ENCODE results near the gene PGAP6. TPM values are rescaled to one million over a fixed set of nuclear protein-coding genes. Genes with fewer than 3 reads are reported as not detected.
"Not testable (repeated sequence)": the region's sequence is repeated elsewhere in the genome, so short reads cannot be mapped to it uniquely, and the experiment has no call there.

PGAP6 gene
- total and polyA plus RNA-seq, 3 donors from 2014 or later, result 121 to 265 (median 261) TPM

DNA sequence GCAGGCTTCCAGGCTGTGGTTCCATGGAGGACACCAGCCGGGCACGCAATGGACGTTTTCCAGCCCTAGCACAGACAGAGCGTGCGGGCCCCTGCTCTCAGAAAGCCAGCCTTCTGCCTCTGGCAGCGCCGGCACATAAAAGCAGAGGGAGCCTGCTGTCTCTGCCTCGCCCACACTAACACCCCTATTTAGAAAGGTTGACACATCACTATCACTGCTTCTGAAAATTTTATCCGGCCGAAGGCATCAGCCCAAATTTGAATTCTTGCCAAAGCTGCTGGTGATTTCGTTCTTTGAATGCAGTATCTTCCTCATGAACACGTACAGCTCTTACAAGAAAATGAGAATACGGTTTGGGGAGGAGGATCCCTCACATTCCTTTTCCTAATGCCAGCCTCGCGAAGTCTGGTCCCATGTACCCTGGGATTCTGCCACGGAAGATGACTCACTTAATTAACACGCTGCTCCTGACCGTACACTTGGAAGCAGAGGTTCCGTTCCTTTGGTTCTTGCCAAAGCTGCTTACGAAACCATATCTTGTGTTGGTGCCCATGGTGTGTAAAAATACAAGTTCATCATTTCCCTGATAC, 42.4 kb upstream of the PGAP6 start:
- no peaks in the 10 kb centered on the region for H3K36me3 ChIP-seq (ENCODE audit: low read depth, missing control alignments)
- TF ChIP-seq POLR2A (IDR thresholded peaks at IDR 0.05), result no peak
- TF ChIP-seq, protein P1, sequence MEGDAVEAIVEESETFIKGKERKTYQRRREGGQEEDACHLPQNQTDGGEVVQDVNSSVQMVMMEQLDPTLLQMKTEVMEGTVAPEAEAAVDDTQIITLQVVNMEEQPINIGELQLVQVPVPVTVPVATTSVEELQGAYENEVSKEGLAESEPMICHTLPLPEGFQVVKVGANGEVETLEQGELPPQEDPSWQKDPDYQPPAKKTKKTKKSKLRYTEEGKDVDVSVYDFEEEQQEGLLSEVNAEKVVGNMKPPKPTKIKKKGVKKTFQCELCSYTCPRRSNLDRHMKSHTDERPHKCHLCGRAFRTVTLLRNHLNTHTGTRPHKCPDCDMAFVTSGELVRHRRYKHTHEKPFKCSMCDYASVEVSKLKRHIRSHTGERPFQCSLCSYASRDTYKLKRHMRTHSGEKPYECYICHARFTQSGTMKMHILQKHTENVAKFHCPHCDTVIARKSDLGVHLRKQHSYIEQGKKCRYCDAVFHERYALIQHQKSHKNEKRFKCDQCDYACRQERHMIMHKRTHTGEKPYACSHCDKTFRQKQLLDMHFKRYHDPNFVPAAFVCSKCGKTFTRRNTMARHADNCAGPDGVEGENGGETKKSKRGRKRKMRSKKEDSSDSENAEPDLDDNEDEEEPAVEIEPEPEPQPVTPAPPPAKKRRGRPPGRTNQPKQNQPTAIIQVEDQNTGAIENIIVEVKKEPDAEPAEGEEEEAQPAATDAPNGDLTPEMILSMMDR (IDR thresholded peaks at IDR 0.05), result no peak
- intact Hi-C loops (cut with DNase I; ENCODE audit: low total_unique reads), result no loop called here
- H3K9me3 ChIP-seq, result no peaks in the 10 kb centered on the region
- no peaks in the 10 kb centered on the region for H3K27me3 ChIP-seq
- DNase-seq, result peak; percentile 78
- WGBS, 2 donors, result 8 to 13% methylated on average over 15 to 20 of the region's 20 CpGs
- H3K27ac ChIP-seq, result peak overlapping the region; percentile 91 to 95
- peaks cover 36% of the 10 kb centered on the region for H3K4me1 ChIP-seq
- H3K4me3 ChIP-seq, result peak overlapping the region; percentile 62 to 76

DNA sequence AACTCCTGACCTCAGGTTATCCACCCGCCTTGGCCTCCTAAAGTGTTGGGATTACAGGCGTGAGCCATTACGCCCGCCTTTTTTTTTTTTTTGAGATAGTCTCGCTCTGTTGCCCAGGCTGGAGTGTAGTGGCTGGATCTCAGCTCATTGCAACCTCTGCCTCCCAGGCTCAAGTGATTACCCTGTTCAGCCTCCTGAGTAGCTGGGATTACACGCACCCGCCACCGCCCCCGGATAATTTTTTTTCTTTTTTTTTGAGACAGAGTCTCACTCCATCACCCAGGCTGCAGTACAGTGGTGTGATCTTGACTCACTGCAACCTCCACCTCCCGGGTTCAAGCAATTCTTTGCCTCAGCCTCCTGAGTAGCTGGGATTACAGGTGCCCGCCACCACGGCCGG, 40.4 kb upstream of the PGAP6 start:
- H3K27me3 ChIP-seq; H3K4me3 ChIP-seq; intact Hi-C loops (cut with DNase I; ENCODE audit: low total_unique reads); DNase-seq; H3K36me3 ChIP-seq (ENCODE audit: low read depth, missing control alignments); H3K9me3 ChIP-seq; H3K27ac ChIP-seq: not testable (repeated sequence)
- WGBS, 2 donors, result 92 to 95% methylated on average over 13 of the region's 13 CpGs
- peaks cover 22% of the 10 kb centered on the region for H3K4me1 ChIP-seq

DNA sequence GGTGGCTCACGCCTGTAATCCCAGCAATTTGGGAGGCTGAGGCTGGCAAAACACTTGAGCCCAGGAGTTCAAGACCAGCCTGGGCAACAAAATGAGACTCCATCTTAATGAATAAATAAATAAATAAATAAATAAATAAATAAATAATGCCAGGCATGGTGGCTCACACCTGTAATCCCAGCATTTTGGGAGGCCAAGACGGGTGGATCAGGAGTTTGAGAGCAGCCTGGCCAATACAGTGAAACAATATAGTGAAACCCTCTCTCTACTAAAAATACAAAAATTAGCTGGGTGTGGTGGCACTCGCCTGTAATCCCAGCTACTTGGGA, 33.4 kb upstream of the PGAP6 start:
- peaks cover 13% of the 10 kb centered on the region for H3K4me1 ChIP-seq
- intact Hi-C loops (cut with DNase I; ENCODE audit: low total_unique reads); DNase-seq; H3K27ac ChIP-seq; H3K36me3 ChIP-seq (ENCODE audit: low read depth, missing control alignments); H3K9me3 ChIP-seq; H3K4me3 ChIP-seq; H3K27me3 ChIP-seq: not testable (repeated sequence)
- 92 to 94% methylated on average over 3 of the region's 3 CpGs for WGBS, 2 donors

DNA sequence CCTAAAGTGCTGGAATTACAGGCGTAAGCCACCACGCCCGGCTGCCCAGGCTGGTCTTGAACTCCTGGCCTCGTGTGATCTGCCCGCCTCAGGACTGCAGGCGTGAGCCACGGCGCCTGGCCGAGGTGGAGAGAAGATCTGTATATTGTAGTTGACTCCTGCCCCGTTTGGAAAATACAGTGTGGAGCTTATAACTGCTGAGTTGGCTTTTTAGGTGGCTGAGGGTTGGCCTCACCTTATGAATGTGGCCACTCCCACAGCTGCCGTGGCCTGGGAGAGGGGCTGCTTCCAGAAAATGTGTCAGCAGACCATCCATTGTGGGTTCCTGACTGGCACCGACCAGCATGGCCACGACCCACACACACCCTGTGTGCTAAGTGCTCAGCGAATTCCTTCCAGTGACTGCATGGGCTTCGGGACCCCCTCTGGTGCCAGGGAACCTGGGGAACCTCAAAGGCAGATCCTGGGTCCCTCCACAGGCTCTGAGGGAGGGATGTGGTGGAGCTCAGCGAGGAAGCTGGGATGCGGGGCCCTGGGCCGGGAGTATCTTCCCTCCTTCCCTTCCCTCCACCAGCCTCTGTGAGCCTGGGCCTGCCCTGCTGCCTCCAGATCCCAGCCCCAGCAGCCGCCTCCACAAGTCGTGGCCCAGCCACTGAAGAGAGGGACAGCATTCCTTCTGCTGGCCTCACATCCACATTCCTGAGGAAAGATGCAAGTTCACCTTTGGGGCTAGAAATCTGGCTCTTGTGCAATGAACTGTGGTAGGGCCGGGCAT, 32.8 kb upstream of the PGAP6 start:
- Histone ChIP-seq H3K9me3 (no peaks in the 10 kb centered on the region), H3K27me3 (no peaks in the 10 kb centered on the region), H3K4me1 (peaks cover 16% of the 10 kb centered on the region), H3K27ac (no peak overlapping the region), H3K36me3 (ENCODE audit: low read depth, missing control alignments) (no peaks in the 10 kb centered on the region), H3K4me3 (no peak overlapping the region)
- TF ChIP-seq, protein P1 (IDR thresholded peaks at IDR 0.05), result no peak
- intact Hi-C loops (cut with DNase I; ENCODE audit: low total_unique reads), result no loop called here
- no peak for DNase-seq
- WGBS, 2 donors, result 90 to 92% methylated on average over 13 to 21 of the region's 21 CpGs

DNA sequence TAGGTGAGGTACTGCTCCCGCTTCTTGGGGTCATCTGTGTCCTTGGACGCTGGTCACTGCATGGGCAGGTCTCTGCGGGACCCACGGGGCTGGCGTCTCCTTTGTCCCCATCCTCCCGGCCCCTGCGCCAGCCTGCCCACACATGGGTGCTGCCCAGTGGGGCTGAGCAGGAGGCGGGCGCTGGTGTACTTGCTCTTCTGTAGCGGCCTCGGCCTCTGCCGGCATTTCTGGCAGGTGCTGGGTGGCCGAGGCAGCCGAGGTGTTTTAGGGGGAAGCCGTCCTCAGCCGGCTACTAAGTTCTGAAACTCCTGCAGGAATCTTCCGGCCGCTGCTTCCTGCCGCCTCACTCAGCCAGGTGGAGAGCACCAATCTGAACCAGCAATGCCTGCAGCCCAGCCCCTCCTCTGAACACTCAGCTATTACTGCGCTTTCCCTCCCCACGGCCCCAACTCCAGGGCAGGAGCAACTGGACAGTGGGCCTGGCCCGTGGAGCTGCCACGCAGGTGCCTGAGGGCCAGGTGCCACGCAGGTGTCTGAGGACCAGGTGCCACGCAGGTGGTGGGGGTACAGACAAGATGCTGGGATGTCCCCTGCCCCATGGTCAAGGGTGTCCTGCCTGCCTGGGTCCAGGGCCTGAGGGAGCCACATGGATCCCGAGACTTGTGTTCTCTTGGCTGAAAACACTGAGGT, 29.9 kb upstream of the PGAP6 start:
- intact Hi-C loops (cut with DNase I; ENCODE audit: low total_unique reads), result no loop called here
- Histone ChIP-seq H3K4me3 (no peak overlapping the region), H3K36me3 (ENCODE audit: low read depth, missing control alignments) (no peaks in the 10 kb centered on the region), H3K27ac (no peak overlapping the region), H3K27me3 (no peaks in the 10 kb centered on the region), H3K9me3 (no peaks in the 10 kb centered on the region), H3K4me1 (peaks cover 16% of the 10 kb centered on the region)
- TF ChIP-seq POLR2A (IDR thresholded peaks at IDR 0.05), result no peak
- TF ChIP-seq, protein P1 (IDR thresholded peaks at IDR 0.05), result no peak
- 84 to 91% methylated on average over 16 to 26 of the region's 26 CpGs for WGBS, 2 donors
- DNase-seq, result no peak
